Tibial nerve (tissue), 4 donors: ENCODE results near the gene HMCN1. TPM values are rescaled to one million over a fixed set of nuclear protein-coding genes. Genes with fewer than 3 reads are reported as not detected.

ENCODE experiments used
- DNase-seq, 2 donors: peaks; one replicate each; pipeline ENCODE4 v3.0.0-alpha.2; 2019; ENCODE audit warnings: low spot score in 2 of 2
- H3K27ac ChIP-seq, 4 donors: fragments of 200-600 bp; sonication (generic) in 3 of 4; one replicate each; pipeline ENCODE4 v1.5.1; 2017 to 2019; ENCODE audit warnings: mild to moderate bottlenecking in 1 of 4
- H3K27me3 ChIP-seq, 2 donors: fragments of 200-600 bp; sonication (generic) in 1 of 2; one replicate each; pipeline versions ENCODE4 v1.5.1 to v1.6.0; 2017 to 2019
- H3K36me3 ChIP-seq, 3 donors: fragments of 200-600 bp; sonication (generic); one replicate each; pipeline ENCODE4 v1.5.1; 2018 to 2019
- H3K4me1 ChIP-seq, 4 donors: fragments of 200-600 bp; sonication (generic) in 3 of 4; one replicate each; pipeline ENCODE4 v1.5.1; 2017 to 2019
- H3K4me3 ChIP-seq, 4 donors: fragments of 200-600 bp; sonication (generic) in 3 of 4; one replicate each; pipeline ENCODE4 v1.5.1; 2017 to 2019; ENCODE audit warnings: mild to moderate bottlenecking in 1 of 4, moderate library complexity in 1 of 4
- H3K9me3 ChIP-seq, 4 donors: fragments of 200-600 bp; sonication (generic) in 3 of 4; one replicate each; pipeline ENCODE4 v1.5.1; 2017 to 2019
- CTCF ChIP-seq, 5 experiments: fragments of 200-600 bp in 3 of 5; fragments of 450-650 bp in 2 of 5; sonication (generic) in 3 of 5; IDR thresholded peaks; one replicate each; pipeline ENCODE4 v1.5.1; 2016 to 2019; ENCODE audit warnings: antibody characterized with exemption in 5 of 5, mild to moderate bottlenecking in 3 of 5, moderate library complexity in 2 of 5
- EP300 ChIP-seq, 2 donors: sonication (generic); formaldehyde crosslinking; IDR thresholded peaks; one replicate each; pipeline ENCODE4 v1.6.1; 2017; ENCODE audit warnings: antibody characterized with exemption in 2 of 2, mild to moderate bottlenecking in 1 of 2
- POLR2A ChIP-seq, 2 donors: fragments of 450-650 bp; IDR thresholded peaks; one replicate each; pipeline ENCODE4 v1.6.1; 2017; ENCODE audit warnings: antibody characterized with exemption in 2 of 2, mild to moderate bottlenecking in 2 of 2, moderate library complexity in 2 of 2
- WGBS, 2 donors: methylation state at CpG; one replicate each; pipeline ENCODE4 v1.1.5; 2018; 5-methylcytosine and 5-hydroxymethylcytosine counted together
- total RNA-seq, 4 donors: library from RNA; depleted of rRNA; stranded (reverse); fragments of >200 nt; gene quantifications; one replicate each; pipeline ENCODE4 v1.1.0, GENCODE V29; 2016

HMCN1 gene
- total RNA-seq, 4 donors from 2014 or later: 2.1 to 13.3 (median 3.9) TPM

GRCh38 chr1:185853739-185854138 is 119.5 kb downstream of the HMCN1 start:
- Histone ChIP-seq H3K4me1 (no peaks in the 10 kb centered on the region), H3K4me3 (no peak overlapping the region), H3K27me3 (no peaks in the 10 kb centered on the region), H3K9me3 (no peaks in the 10 kb centered on the region), H3K27ac (no peak overlapping the region), H3K36me3 (no peaks in the 10 kb centered on the region)
- 88 to 91% methylated on average over 1 of the region's 1 CpG for WGBS, 2 donors
- no peak for DNase-seq
- no peak for TF ChIP-seq CTCF (IDR thresholded peaks at IDR 0.05)
- TF ChIP-seq EP300 (IDR thresholded peaks at IDR 0.05): no peak
- no peak for TF ChIP-seq POLR2A (IDR thresholded peaks at IDR 0.05)

GRCh38 chr1:185856482-185856881 is 122.3 kb downstream of the HMCN1 start:
- no peaks in the 10 kb centered on the region for H3K4me1 ChIP-seq

GRCh38 chr1:185857442-185857841 is 123.3 kb downstream of the HMCN1 start:
- no peaks in the 10 kb centered on the region for H3K9me3 ChIP-seq
- H3K27ac ChIP-seq: no peak overlapping the region
- no peaks in the 10 kb centered on the region for H3K27me3 ChIP-seq
- no peaks in the 10 kb centered on the region for H3K36me3 ChIP-seq
- no peak for DNase-seq
- TF ChIP-seq POLR2A (IDR thresholded peaks at IDR 0.05) (no peak), EP300 (IDR thresholded peaks at IDR 0.05) (no peak), CTCF (IDR thresholded peaks at IDR 0.05) (no peak)
- no peaks in the 10 kb centered on the region for H3K4me1 ChIP-seq
- no peak overlapping the region for H3K4me3 ChIP-seq
- 78 to 91% methylated on average over 2 of the region's 2 CpGs for WGBS, 2 donors

More at GRCh38 chr1:185856482-185856881, 122.3 kb downstream of the HMCN1 start:
- WGBS, 2 donors: 82 to 87% methylated on average over 3 of the region's 3 CpGs
- no peak for DNase-seq
- Histone ChIP-seq H3K9me3 (no peaks in the 10 kb centered on the region), H3K4me3 (no peak overlapping the region), H3K27me3 (no peaks in the 10 kb centered on the region), H3K36me3 (no peaks in the 10 kb centered on the region), H3K27ac (no peak overlapping the region)
- TF ChIP-seq EP300 (IDR thresholded peaks at IDR 0.05) (no peak), POLR2A (IDR thresholded peaks at IDR 0.05) (no peak), CTCF (IDR thresholded peaks at IDR 0.05) (no peak)

GRCh38 chr1:185860311-185860710 is 126.1 kb downstream of the HMCN1 start:
- Histone ChIP-seq H3K27ac (no peak overlapping the region), H3K4me3 (no peak overlapping the region), H3K36me3 (no peaks in the 10 kb centered on the region), H3K9me3 (no peaks in the 10 kb centered on the region), H3K27me3 (no peaks in the 10 kb centered on the region), H3K4me1 (no peaks in the 10 kb centered on the region)
- DNase-seq: no peak
- 90 to 94% methylated on average over 1 of the region's 1 CpG for WGBS, 2 donors
- TF ChIP-seq CTCF (IDR thresholded peaks at IDR 0.05) (no peak), POLR2A (IDR thresholded peaks at IDR 0.05) (no peak), EP300 (IDR thresholded peaks at IDR 0.05) (no peak)

- Histone ChIP-seq H3K36me3 (no peaks in the 10 kb centered on the region), H3K27me3 (no peaks in the 10 kb centered on the region), H3K27ac (no peak overlapping the region), H3K9me3 (no peaks in the 10 kb centered on the region), H3K4me3 (no peak overlapping the region), H3K4me1 (no peaks in the 10 kb centered on the region)
- DNase-seq: no peak
- 90 to 91% methylated on average over 1 of the region's 1 CpG for WGBS, 2 donors
- no peak for TF ChIP-seq POLR2A (IDR thresholded peaks at IDR 0.05)
- TF ChIP-seq EP300 (IDR thresholded peaks at IDR 0.05): no peak
- TF ChIP-seq CTCF (IDR thresholded peaks at IDR 0.05): no peak
Measured at GRCh38 chr1:185860859-185861258, 126.7 kb downstream of the HMCN1 start.
